ENCODE measurements around the gene ELP5.

Gene ELP5

DNA sequence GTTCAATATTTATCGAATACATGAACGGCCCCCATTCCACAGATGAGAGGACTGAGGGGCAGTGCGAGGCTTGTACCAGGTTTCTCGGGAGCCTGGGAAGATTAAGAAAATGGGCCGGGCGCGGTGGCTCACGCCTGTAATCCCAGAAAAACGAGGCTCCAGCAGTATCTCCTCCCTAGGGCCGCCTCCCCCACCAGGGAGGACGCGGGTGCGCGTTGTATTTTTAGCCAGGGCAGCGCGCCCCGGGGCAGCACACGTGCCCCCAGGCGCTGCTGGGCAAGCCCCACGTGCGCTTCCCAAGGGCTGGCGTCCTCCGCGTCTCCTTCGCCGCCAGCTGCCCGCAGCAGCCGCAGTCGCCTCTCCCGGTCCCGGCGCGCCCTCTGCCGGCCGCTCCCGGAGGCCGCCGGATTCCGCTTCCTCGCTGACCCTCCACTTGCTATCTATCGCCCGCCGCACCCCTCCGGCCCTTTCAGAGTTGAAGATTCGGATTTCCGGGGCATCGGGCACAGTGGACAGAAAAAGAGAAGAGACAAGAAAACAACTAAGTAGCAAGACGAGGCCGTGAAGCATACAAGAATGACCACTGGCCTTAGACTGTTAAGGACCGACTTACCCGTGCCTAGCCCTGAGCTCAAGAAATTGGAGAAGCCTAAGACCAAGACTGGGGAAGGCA, 44.3 kb downstream of the ELP5 start:
- Histone ChIP-seq H3K9me3 (ENCODE audit: control insufficient read depth, low read depth, low read length) (no peaks in the 10 kb centered on the region), H3K9ac (ENCODE audit: low read length) (no peak overlapping the region), H3K27me3 (ENCODE audit: control insufficient read depth, insufficient read depth, low read length) (peaks cover 47% of the 10 kb centered on the region), H3K4me1 (ENCODE audit: control insufficient read depth, low read depth, low read length) (peaks cover 7% of the 10 kb centered on the region), H3K4me3 (ENCODE audit: low read length) (peak overlapping the region; percentile 27), H3K36me3 (ENCODE audit: control insufficient read depth, low read depth, low read length) (no peaks in the 10 kb centered on the region), H3K27ac (ENCODE audit: low read length) (no peak overlapping the region)

DNA sequence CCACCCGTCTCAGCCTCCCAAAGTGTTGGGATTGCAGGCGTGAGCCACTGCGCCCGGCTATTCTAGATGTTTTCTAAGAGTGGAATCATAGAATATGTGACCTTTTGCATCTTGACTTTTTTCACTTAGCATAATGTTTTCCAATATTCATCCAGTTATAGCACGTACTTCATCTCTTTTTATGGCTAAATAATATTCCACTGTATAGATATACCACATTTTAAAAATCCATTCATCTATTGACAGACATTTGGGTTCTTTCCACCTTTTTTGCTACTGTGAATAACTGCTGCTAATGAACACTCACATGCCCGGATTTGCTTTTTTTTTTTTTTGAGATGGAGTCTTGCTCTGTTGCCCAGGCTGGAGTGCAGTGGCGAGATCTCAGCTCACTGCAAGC, 52.2 kb downstream of the ELP5 start:
- Histone ChIP-seq H3K27me3 (ENCODE audit: control insufficient read depth, insufficient read depth, low read length) (no peaks in the 10 kb centered on the region), H3K36me3 (ENCODE audit: control insufficient read depth, low read depth, low read length) (peaks cover under 1% of the 10 kb centered on the region), H3K4me1 (ENCODE audit: control insufficient read depth, low read depth, low read length) (no peaks in the 10 kb centered on the region), H3K4me3 (ENCODE audit: low read length) (no peak overlapping the region), H3K9me3 (ENCODE audit: control insufficient read depth, low read depth, low read length) (no peaks in the 10 kb centered on the region), H3K27ac (ENCODE audit: low read length) (no peak overlapping the region), H3K9ac (ENCODE audit: low read length) (no peak overlapping the region)

DNA sequence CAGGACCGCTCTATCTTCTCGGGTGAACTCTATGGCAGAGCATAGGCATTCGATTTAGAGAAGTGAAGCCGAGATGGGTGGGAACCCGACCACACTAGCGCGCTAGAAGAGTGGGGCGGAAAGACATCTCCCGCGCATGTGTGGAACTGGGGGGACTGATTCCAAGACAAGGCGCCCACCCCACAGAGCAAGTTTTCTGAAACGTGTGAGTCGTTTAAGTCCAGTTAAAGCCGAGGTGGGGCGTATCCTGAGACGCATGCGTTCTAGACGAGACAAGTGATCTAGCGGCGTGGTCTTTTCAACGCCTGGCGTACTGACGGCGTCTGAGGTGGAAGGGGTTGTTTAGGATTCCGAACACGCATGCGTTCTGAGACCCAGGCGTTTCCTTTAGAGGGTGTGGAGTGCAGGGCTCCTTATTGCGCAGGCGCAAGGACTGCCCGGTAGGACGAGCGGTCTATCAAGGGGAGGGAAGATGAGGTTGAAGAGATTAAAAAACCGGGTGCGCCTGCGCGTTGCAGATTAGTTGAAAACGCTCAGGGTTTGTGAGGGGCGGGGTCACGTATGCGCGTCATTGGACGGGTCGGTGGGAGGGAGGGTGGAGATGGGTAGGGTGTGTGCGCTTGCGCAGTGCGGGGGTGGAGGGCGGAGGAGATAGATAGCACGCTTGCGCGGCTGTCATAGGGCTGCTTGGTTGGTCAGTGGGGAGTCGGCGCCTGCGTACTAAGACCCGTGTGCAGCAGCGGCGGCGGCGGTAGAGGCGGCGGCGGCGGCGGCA, 55.1 kb downstream of the ELP5 start, which contains the start of gene EIF5A:
TSS of gene EIF5A (plus strand) at position 718 of the 775 bp plus-strand sequence. CDS start 2,008 bp downstream, outside the sequence.
- Histone ChIP-seq H3K27ac (ENCODE audit: low read length) (peak within 1 kb of the TSS; percentile 91), H3K27me3 (ENCODE audit: control insufficient read depth, insufficient read depth, low read length) (no peaks in the 10 kb centered on the region)

DNA sequence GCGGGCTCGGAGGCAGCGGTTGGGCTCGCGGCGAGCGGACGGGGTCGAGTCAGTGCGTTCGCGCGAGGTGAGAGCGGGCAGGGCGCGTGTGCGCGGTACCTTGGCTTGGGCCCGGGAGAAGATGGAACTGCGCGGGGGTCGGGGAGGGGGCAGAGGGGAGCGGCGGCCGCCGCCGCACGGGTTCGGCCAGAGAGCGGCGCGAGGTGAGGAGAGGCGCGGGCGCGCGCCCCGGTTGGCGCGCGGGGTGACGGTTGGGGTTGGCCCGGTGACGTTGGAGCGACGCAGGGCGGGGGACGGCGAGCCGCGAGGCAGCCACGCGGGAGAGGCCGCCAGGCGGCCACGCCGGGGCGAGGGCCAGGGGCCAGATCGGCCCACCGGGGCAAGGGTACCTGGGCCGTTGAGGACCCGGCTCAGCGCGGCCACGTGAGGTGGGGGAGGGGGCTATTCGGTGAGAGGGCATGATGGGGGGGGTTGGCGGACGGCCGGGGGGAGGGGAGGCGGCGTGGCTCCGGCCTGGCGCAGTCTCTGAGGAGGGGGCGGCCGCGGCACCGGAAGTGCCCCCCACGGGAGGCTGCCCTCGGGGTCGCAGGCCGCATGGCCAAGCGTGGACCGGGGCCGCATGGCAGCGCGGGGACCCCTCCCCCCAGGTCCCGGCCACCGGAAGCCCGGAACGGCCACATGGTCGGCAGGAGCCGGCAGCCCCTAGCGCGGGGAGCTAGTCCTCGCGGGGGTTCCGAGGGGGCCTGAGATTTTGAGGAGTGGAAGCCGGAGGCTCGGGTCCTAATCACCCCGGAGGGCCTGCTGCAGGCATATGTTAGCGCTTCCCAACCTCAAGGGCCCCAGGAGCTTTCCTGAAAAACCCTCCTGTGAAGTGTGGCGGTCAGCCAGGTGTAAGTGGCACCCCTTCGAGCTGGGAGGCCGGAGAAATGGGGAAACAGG, 55.9 kb downstream of the ELP5 start:
- Histone ChIP-seq H3K27me3 (ENCODE audit: control insufficient read depth, insufficient read depth, low read length) (no peaks in the 10 kb centered on the region), H3K4me3 (ENCODE audit: low read length) (peak overlapping the region; percentile 94), H3K27ac (ENCODE audit: low read length) (peak overlapping the region; percentile 91), H3K9ac (ENCODE audit: low read length) (peak overlapping the region; percentile 100), H3K4me1 (ENCODE audit: control insufficient read depth, low read depth, low read length) (no peaks in the 10 kb centered on the region), H3K36me3 (ENCODE audit: control insufficient read depth, low read depth, low read length) (peaks cover 36% of the 10 kb centered on the region), H3K9me3 (ENCODE audit: control insufficient read depth, low read depth, low read length) (no peaks in the 10 kb centered on the region)

More for the DNA sequence above, 55.1 kb downstream of the ELP5 start, which contains the start of gene EIF5A:
- Histone ChIP-seq H3K4me1 (ENCODE audit: control insufficient read depth, low read depth, low read length) (no peaks in the 10 kb centered on the region), H3K4me3 (ENCODE audit: low read length) (peak within 1 kb of the TSS; percentile 94), H3K9ac (ENCODE audit: low read length) (peak within 1 kb of the TSS; percentile 100), H3K9me3 (ENCODE audit: control insufficient read depth, low read depth, low read length) (no peaks in the 10 kb centered on the region), H3K36me3 (ENCODE audit: control insufficient read depth, low read depth, low read length) (peaks cover 27% of the 10 kb centered on the region)

DNA sequence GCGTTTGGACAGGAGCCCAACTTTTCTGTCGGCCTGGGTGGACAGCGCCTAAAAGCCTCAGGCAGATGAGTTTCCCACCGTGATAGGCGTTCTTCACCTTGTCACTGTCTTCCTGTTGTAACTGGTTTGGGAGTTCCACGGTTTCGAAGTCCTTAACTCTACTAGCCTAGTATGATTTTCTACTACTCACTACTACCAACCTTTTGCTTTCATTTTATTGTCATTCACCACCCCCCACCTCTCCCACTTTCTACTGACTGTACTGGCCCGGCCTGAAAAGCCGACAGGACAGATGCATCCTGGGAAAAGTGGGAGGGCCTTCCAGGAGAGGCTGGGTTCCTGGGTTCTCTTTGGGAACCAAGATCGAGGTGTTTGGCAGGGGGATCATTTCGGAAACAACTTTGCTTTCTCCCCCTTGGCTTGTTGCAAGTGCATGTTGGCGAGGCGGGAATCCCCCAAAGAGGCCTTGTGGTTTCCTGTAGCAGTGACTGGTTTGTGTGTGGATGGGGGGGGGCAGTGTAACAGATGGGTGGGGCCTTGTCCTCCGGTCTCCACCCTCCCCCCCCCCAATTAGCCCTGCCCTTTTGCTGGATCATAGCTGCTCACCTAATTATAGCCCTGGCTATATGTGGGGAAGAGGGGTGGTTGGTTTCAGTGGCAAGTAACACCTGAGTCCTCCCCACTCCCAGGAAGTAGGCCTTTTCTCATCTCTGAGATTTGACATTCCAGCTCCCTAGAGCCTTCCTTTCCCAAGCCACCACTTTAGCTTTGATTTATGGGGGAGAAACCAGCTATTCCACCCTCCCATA, 56.8 kb downstream of the ELP5 start:
- Histone ChIP-seq H3K27me3 (ENCODE audit: control insufficient read depth, insufficient read depth, low read length) (no peaks in the 10 kb centered on the region), H3K9ac (ENCODE audit: low read length) (peak overlapping the region; percentile 100), H3K4me1 (ENCODE audit: control insufficient read depth, low read depth, low read length) (peaks cover 2% of the 10 kb centered on the region), H3K27ac (ENCODE audit: low read length) (peak overlapping the region; percentile 91), H3K4me3 (ENCODE audit: low read length) (peak overlapping the region; percentile 94), H3K36me3 (ENCODE audit: control insufficient read depth, low read depth, low read length) (peaks cover 44% of the 10 kb centered on the region), H3K9me3 (ENCODE audit: control insufficient read depth, low read depth, low read length) (no peaks in the 10 kb centered on the region)

All from iPS-18a (cell line).